Measurements from ENCODE around the gene ARHGAP15.

DNA sequence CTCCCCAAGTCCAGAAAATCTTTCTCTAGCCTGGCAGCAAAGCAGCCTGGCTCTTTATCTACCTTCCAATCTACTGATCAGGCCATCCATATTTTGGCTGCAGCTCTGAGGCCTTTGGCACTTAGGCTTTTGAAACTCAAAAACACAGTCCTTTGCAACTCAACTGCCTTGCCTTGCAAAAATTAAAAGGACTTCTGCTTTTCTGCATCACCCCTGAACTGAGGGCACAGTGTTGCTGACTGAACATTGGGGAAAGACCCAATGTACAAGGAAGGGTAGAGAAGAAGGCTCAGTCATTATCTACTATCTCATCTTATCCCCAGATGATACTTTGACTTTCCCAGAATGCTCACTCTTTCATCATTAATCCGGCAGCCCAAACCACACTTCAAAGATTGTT lies 625.5 kb downstream of the ARHGAP15 start:
- no peak for TF ChIP-seq CTCF (IDR thresholded peaks at IDR 0.05; ENCODE audit: low read length)
- TF ChIP-seq EZH2phosphoT487 (IDR thresholded peaks at IDR 0.05; ENCODE audit: low read length), result no peak

Measured in MM.1S (cell line).